Measurements from ENCODE around the gene PPP4R1. TPM values are rescaled to one million over a fixed set of nuclear protein-coding genes. Genes with fewer than 3 reads are reported as not detected.
"Not testable (repeated sequence)": the region's sequence is repeated elsewhere in the genome, so short reads cannot be mapped to it uniquely, and the experiment has no call there.

The PPP4R1 gene
- total and polyA plus RNA-seq, 2 of the 4 experiments (the other 2 are of a cell fraction), result 80.6 to 123 TPM

DNA sequence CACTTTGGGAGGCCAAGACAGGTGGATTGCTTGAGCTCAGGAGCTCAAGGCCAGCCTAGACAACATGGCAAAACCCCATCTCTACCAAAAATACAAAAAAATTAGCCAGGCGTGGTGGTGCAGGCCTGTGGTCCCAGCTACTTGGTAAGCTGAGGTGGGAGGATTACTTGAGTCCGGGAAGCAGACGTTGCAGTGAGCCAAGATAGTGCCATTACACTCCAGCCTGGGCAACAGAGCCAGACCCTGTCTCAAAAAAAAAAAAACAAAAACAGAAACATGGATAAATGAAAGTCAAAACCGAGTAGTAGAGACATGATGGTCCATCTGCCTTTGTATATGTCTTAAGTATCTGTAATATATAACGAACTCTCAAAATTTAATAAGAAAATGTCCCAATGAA is 7.2 kb downstream of the PPP4R1 start:
- Histone ChIP-seq H3K9me1 (ENCODE audit: insufficient read depth, low read length) (peaks cover 14% of the 10 kb centered on the region), H3K79me1 (ENCODE audit: low read depth in 1 of 2, low read length in 2 of 2) (peaks cover 0 to 51% of the 10 kb centered on the region in 2 experiments; a peak in 2 of 4 replicates), H4K20me1 (ENCODE audit: insufficient read depth, low read length) (peaks cover 85% of the 10 kb centered on the region)
- H3K14ac ChIP-seq (replicated peaks; ENCODE audit: low read depth, low read length); H3K27me3 ChIP-seq (ENCODE audit: control insufficient read depth, insufficient read depth, low read length); H2AK9ac ChIP-seq (replicated peaks; ENCODE audit: low read depth, low read length, poor library complexity); BruUV-seq (replicated peaks); DNase-seq; POLR2A ChIA-PET (ENCODE audit: unreplicated experiment); H3K4me2 ChIP-seq (ENCODE audit: low read depth, low read length); H4K8ac ChIP-seq (ENCODE audit: low read depth in 2 of 2, low read length in 2 of 2); H2AK5ac ChIP-seq (ENCODE audit: low read depth, low read length); H3K23ac ChIP-seq (ENCODE audit: low read depth, low read length); intact Hi-C loops (cut with micrococcal nuclease); H3K56ac ChIP-seq (ENCODE audit: extremely low read depth, insufficient read depth, low read length); H2BK20ac ChIP-seq (ENCODE audit: low read depth, low read length); H3K36me3 ChIP-seq (ENCODE audit: control insufficient read depth, insufficient read depth, low read length); in situ Hi-C loops (cut with MboI; ENCODE audit: low sequenced_read_pairs); H3K4me3 ChIP-seq (ENCODE audit: insufficient read depth, low read depth, low read length); H3K9me3 ChIP-seq (ENCODE audit: control insufficient read depth, insufficient read depth, low read length); H3K4me1 ChIP-seq (ENCODE audit: control insufficient read depth, insufficient read depth, low read length); H3K9ac ChIP-seq (ENCODE audit: low read depth, low read length); H3K4ac ChIP-seq (ENCODE audit: low read depth, low read length); ATAC-seq (ENCODE audit: low read depth); H2BK5ac ChIP-seq (ENCODE audit: low read depth, low read length, poor library complexity, severe bottlenecking); H3K27ac ChIP-seq (ENCODE audit: insufficient read depth, low read length); H2BK15ac ChIP-seq (ENCODE audit: low read depth, low read length); dilution Hi-C loops (cut with HindIII; ENCODE audit: low sequenced_read_pairs, unreplicated experiment); H2BK120ac ChIP-seq (ENCODE audit: low read depth, low read length); H4K91ac ChIP-seq (ENCODE audit: insufficient read depth, low read depth, low read length); H2AFZ ChIP-seq (replicated peaks; ENCODE audit: low read length, poor library complexity); H4K5ac ChIP-seq (ENCODE audit: low read depth, low read length); H3K18ac ChIP-seq (ENCODE audit: low read depth, low read length): not testable (repeated sequence)
- CTCF ChIA-PET, result interaction anchor here (0.7 kb wide), 1 partner anchor 91 kb away, joined by 3 read pairs; no protein-coding TSS in a partner anchor
- WGBS, 2 experiments (ENCODE audit: extremely low coverage in 2 of 2, insufficient read length in 1 of 2), result no CpG with 5 or more reads among the region's 5 CpGs
